Endothelial cell of umbilical vein (primary cell): Measurements from ENCODE around the gene TUBB2A.

ENCODE experiments used
- CTCF ChIP-seq, 2 donors: IDR thresholded peaks; 1 replicate in 1 of 2; 2 replicates in 1 of 2; pipeline ENCODE4 v1.5.1; 2011; ENCODE audit warnings: low read length in 2 of 2, mild to moderate bottlenecking in 2 of 2, moderate library complexity in 2 of 2, control low read depth in 1 of 2, inconsistent platforms in 1 of 2, low read depth in 1 of 2; ENCODE audit not compliant: insufficient read depth in 1 of 2; ENCODE audit errors: extremely low read depth in 1 of 2
- EZH2 ChIP-seq: IDR thresholded peaks from 2 replicates; pipeline ENCODE4 v1.6.1; 2012; ENCODE audit warnings: borderline replicate concordance, low read depth, mild to moderate bottlenecking, moderate library complexity, low read length, inconsistent platforms; ENCODE audit not compliant: severe bottlenecking
- JUN ChIP-seq: IDR thresholded peaks from 2 replicates; pipeline ENCODE4 v1.6.1; 2011; ENCODE audit warnings: borderline replicate concordance, low read depth; ENCODE audit not compliant: insufficient read length, insufficient read depth
- MAX ChIP-seq: IDR thresholded peaks from 2 replicates; pipeline ENCODE4 v1.6.1; 2011; ENCODE audit not compliant: insufficient read depth, insufficient read length
- MYC ChIP-seq: IDR thresholded peaks from one replicate; pipeline ENCODE4 v1.6.1; 2011; ENCODE audit warnings: mild to moderate bottlenecking, low read depth, low read length
- POLR2A ChIP-seq: IDR thresholded peaks from 2 replicates; pipeline ENCODE4 v1.6.1; 2012; ENCODE audit warnings: low read depth, mild to moderate bottlenecking, control low read depth, low read length
- POLR2AphosphoS5 ChIP-seq: IDR thresholded peaks from 2 replicates; pipeline ENCODE4 v1.6.1; 2012; ENCODE audit warnings: low read depth, mild to moderate bottlenecking, control low read depth, low read length, moderate library complexity; ENCODE audit not compliant: insufficient read depth

GRCh38 chr6:3143158-3143557 lies 14.2 kb downstream of the TUBB2A start:
- TF ChIP-seq POLR2A (no peak), POLR2AphosphoS5 (no peak), CTCF (IDR thresholded peaks at IDR 0.05; ENCODE audit: extremely low read depth in 1 of 2, insufficient read depth in 1 of 2, low read depth in 1 of 2, low read length in 2 of 2) (no peak), EZH2 (no peak), MYC (no peak), MAX (no peak), JUN (no peak)
